ENCODE results near the gene PKP2. TPM values are rescaled to one million over a fixed set of nuclear protein-coding genes. Genes with fewer than 3 reads are reported as not detected.

Gene PKP2
- total and polyA plus RNA-seq, 2 of the 4 experiments (the other 2 are of a cell fraction) = 0.10 to 0.18 TPM

- Histone ChIP-seq H3K9me3 (ENCODE audit: control insufficient read depth, insufficient read depth, low read length) (no peaks in the 10 kb centered on the region), H3K4me3 (ENCODE audit: insufficient read depth, low read depth, low read length) (no peak overlapping the region), H3K4ac (ENCODE audit: low read depth, low read length) (no peak overlapping the region), H2BK120ac (ENCODE audit: low read depth, low read length) (no peak overlapping the region), H3K18ac (ENCODE audit: low read depth, low read length) (no peak overlapping the region), H3K9me1 (ENCODE audit: insufficient read depth, low read length) (no peaks in the 10 kb centered on the region), H3K56ac (ENCODE audit: extremely low read depth, insufficient read depth, low read length) (no peak overlapping the region), H3K79me1 (ENCODE audit: low read depth in 1 of 2, low read length in 2 of 2) (no peaks in the 10 kb centered on the region), H3K27ac (ENCODE audit: insufficient read depth, low read length) (no peak overlapping the region), H3K4me2 (ENCODE audit: low read depth, low read length) (no peak overlapping the region), H3K14ac (replicated peaks; ENCODE audit: low read depth, low read length) (no peak overlapping the region), H3K36me3 (ENCODE audit: control insufficient read depth, insufficient read depth, low read length) (no peaks in the 10 kb centered on the region), H2BK15ac (ENCODE audit: low read depth, low read length) (no peak overlapping the region), H4K5ac (ENCODE audit: low read depth, low read length) (no peak overlapping the region), H3K23ac (ENCODE audit: low read depth, low read length) (no peak overlapping the region), H2AK9ac (replicated peaks; ENCODE audit: low read depth, low read length, poor library complexity) (no peak overlapping the region), H3K9ac (ENCODE audit: low read depth, low read length) (no peak overlapping the region), H2BK20ac (ENCODE audit: low read depth, low read length) (no peak overlapping the region), H4K8ac (ENCODE audit: low read depth in 2 of 2, low read length in 2 of 2) (no peak overlapping the region), H4K20me1 (ENCODE audit: insufficient read depth, low read length) (no peaks in the 10 kb centered on the region), H2AK5ac (ENCODE audit: low read depth, low read length) (no peak overlapping the region), H3K27me3 (ENCODE audit: control insufficient read depth, insufficient read depth, low read length) (no peaks in the 10 kb centered on the region), H4K91ac (ENCODE audit: insufficient read depth, low read depth, low read length) (no peak overlapping the region), H2AFZ (replicated peaks; ENCODE audit: low read length, poor library complexity) (no peak overlapping the region), H2BK5ac (ENCODE audit: low read depth, low read length, poor library complexity, severe bottlenecking) (no peak overlapping the region), H3K4me1 (ENCODE audit: control insufficient read depth, insufficient read depth, low read length) (no peaks in the 10 kb centered on the region)
- in situ Hi-C loops (cut with MboI; ENCODE audit: low sequenced_read_pairs) = no loop called here
- WGBS, 2 experiments (ENCODE audit: extremely low coverage in 2 of 2, insufficient read length in 1 of 2) = no CpG with 5 or more reads among the region's 1 CpG
- intact Hi-C loops (cut with micrococcal nuclease) = no loop called here
- ChIA-PET POLR2A (ENCODE audit: unreplicated experiment) (no interaction called here), CTCF (no interaction called here)
- dilution Hi-C loops (cut with HindIII; ENCODE audit: low sequenced_read_pairs, unreplicated experiment) = no loop called here
- DNase-seq (no peak), ATAC-seq (ENCODE audit: low read depth) (no peak)
- TF ChIP-seq FOS (IDR thresholded peaks at IDR 0.05; ENCODE audit: low read depth, low read length) (no peak), MXI1 (IDR thresholded peaks at IDR 0.05; ENCODE audit: borderline replicate concordance, low read depth, low read length) (no peak), RFX5 (IDR thresholded peaks at IDR 0.05; ENCODE audit: low read depth, low read length) (no peak), USF2 (IDR thresholded peaks at IDR 0.05; ENCODE audit: low read depth, low read length) (no peak), CHD1 (IDR thresholded peaks at IDR 0.05; ENCODE audit: low read depth, low read length) (no peak), POLR2A (IDR thresholded peaks at IDR 0.05; ENCODE audit: low read depth, low read length) (no peak), BHLHE40 (IDR thresholded peaks at IDR 0.05; ENCODE audit: low read depth, low read length) (no peak), CTCF (conservative IDR thresholded peaks at IDR 0.05; ENCODE audit: low read depth, low read length) (no peak), NFE2L2 (IDR thresholded peaks at IDR 0.05; ENCODE audit: low read depth, low read length) (no peak), ELK1 (IDR thresholded peaks at IDR 0.05; ENCODE audit: borderline replicate concordance, low read depth, low read length) (no peak), MAFK (IDR thresholded peaks at IDR 0.05; ENCODE audit: low read depth, low read length) (no peak), RAD21 (IDR thresholded peaks at IDR 0.05; ENCODE audit: low read length) (no peak), CEBPB (IDR thresholded peaks at IDR 0.05; ENCODE audit: low read depth, low read length) (no peak), MAZ (IDR thresholded peaks at IDR 0.05; ENCODE audit: borderline replicate concordance, low read depth, low read length) (no peak), RCOR1 (IDR thresholded peaks at IDR 0.05; ENCODE audit: insufficient replicate concordance, low read length) (no peak), SMC3 (IDR thresholded peaks at IDR 0.05; ENCODE audit: low read depth, low read length) (no peak)
- BruUV-seq (replicated peaks) = no TSS peak
Observed at GRCh38 chr12:32874975-32875374, 21.6 kb downstream of the PKP2 start.
